Endothelial cell (in vitro differentiated cells): ENCODE results near the gene AFDN. TPM values are rescaled to one million over a fixed set of nuclear protein-coding genes. Genes with fewer than 3 reads are reported as not detected.

Experiments
- DNase-seq: peaks from one replicate; pipeline ENCODE4 v3.0.0; 2021; ENCODE audit warnings: low spot score
- H3K27ac Mint-ChIP-seq: one replicate; pipeline ENCODE4 v1.8.0; 2021; ENCODE audit warnings: mixed read lengths, inconsistent platforms; ENCODE audit not compliant: unreplicated experiment
- H3K27me3 Mint-ChIP-seq: one replicate; pipeline ENCODE4 v1.8.0; 2021; ENCODE audit warnings: mild to moderate bottlenecking, moderate library complexity, mixed read lengths, inconsistent platforms; ENCODE audit not compliant: unreplicated experiment
- H3K36me3 Mint-ChIP-seq: one replicate; pipeline ENCODE4 v1.8.0; 2021; ENCODE audit warnings: mild to moderate bottlenecking, low read depth, mixed read lengths, inconsistent platforms; ENCODE audit not compliant: unreplicated experiment
- H3K4me1 Mint-ChIP-seq: one replicate; pipeline ENCODE4 v1.8.0; 2021; ENCODE audit warnings: mild to moderate bottlenecking, mixed read lengths, inconsistent platforms; ENCODE audit not compliant: unreplicated experiment
- H3K4me3 Mint-ChIP-seq: one replicate; pipeline ENCODE4 v1.8.0; 2021; ENCODE audit warnings: mild to moderate bottlenecking, mixed read lengths, inconsistent platforms; ENCODE audit not compliant: unreplicated experiment
- H3K9me3 Mint-ChIP-seq: one replicate; pipeline ENCODE4 v1.8.0; 2021; ENCODE audit warnings: mixed read lengths, inconsistent platforms; ENCODE audit not compliant: unreplicated experiment
- total RNA-seq: library from RNA; stranded (reverse); fragmentation: NEBNext Ultra II Directional; extraction: Animal tissue kit (Norgen Biotek cat#: 25700); gene quantifications from one replicate; pipeline ENCODE4 v1.2.1, GENCODE V29; 2021; ENCODE audit not compliant: unreplicated experiment
- TF ChIP-seq, protein P1 (sequence below): fragments of 200-600 bp; sonication (generic); IDR thresholded peaks from one replicate; pipeline ENCODE4 v1.5.0; 2021; ENCODE audit warnings: antibody characterized with exemption; ENCODE audit not compliant: unreplicated experiment

AFDN gene
- total RNA-seq, 1 donor from 2014 or later, result 306 TPM

DNA sequence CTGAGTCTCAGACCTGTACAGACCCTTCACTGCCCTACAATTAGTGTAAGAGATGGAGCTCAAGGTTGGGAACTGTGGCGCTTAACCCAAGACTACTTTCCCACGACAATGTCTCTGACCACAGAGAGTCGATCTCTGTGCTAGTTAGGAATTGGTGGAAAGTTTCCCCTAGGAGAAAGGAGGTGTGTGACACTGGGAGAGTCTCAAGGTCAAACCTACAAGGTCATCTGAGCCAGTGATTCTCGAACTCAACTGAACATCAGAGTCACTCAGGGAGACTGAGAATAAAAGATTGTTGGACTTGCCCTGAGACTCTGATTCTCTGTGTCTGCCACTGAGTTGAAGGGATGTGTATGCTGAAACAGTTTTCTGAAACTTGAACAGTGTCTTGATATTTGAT, 9.7 kb upstream of the AFDN start:
- Mint-ChIP-seq H3K27ac (no peak overlapping the region), H3K9me3 (no peaks in the 10 kb centered on the region), H3K27me3 (peaks cover 1% of the 10 kb centered on the region), H3K4me3 (no peak overlapping the region), H3K36me3 (peaks cover 6% of the 10 kb centered on the region), H3K4me1 (no peaks in the 10 kb centered on the region)
- TF ChIP-seq, protein P1, sequence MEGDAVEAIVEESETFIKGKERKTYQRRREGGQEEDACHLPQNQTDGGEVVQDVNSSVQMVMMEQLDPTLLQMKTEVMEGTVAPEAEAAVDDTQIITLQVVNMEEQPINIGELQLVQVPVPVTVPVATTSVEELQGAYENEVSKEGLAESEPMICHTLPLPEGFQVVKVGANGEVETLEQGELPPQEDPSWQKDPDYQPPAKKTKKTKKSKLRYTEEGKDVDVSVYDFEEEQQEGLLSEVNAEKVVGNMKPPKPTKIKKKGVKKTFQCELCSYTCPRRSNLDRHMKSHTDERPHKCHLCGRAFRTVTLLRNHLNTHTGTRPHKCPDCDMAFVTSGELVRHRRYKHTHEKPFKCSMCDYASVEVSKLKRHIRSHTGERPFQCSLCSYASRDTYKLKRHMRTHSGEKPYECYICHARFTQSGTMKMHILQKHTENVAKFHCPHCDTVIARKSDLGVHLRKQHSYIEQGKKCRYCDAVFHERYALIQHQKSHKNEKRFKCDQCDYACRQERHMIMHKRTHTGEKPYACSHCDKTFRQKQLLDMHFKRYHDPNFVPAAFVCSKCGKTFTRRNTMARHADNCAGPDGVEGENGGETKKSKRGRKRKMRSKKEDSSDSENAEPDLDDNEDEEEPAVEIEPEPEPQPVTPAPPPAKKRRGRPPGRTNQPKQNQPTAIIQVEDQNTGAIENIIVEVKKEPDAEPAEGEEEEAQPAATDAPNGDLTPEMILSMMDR, result no peak
- DNase-seq, result no peak

DNA sequence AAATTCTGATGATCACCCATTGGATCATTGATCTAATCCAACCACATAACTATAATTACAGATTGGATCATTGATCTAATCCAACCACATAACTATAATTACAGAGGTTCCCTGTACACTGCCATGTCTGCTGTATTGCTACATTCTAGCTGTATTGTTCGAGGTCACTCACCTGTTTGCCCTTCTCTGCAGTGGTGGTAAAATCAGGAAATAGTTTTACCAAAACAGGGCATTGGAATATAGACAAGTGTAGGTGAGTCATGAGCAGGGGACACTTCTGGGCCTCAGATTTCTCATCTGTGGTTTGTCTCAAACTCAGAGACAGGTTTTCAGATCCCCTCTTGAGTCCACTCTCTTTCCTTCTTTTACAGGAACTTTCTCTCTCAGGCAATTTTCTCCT, 9.0 kb upstream of the AFDN start:
- no peak overlapping the region for H3K4me3 Mint-ChIP-seq
- H3K4me1 Mint-ChIP-seq, result no peaks in the 10 kb centered on the region
- peaks cover 8% of the 10 kb centered on the region for H3K36me3 Mint-ChIP-seq
- TF ChIP-seq, protein P1, result no peak
- H3K9me3 Mint-ChIP-seq, result no peaks in the 10 kb centered on the region
- H3K27ac Mint-ChIP-seq, result no peak overlapping the region
- H3K27me3 Mint-ChIP-seq, result peaks cover 1% of the 10 kb centered on the region
- no peak for DNase-seq

DNA sequence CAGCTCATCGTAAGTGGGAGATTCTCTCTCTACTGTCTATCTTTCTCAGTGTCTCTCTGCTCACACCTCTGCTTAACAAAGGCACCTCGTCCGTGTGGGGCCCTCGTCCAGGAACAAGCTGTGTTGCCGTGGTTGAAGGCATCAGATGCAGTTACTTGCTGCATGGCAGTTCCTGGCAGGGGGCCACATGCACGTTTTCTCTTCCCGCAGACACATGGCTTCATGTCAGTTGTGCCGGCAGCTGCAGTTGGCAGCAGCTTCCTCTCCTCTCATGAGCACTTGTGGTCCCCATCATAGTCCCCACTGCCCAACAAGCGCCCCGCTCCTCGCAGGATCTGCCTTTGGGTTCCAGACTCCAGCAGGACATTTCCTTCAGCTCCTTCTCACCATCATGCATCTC, 7.1 kb upstream of the AFDN start:
- no peaks in the 10 kb centered on the region for H3K4me1 Mint-ChIP-seq
- peaks cover 8% of the 10 kb centered on the region for H3K36me3 Mint-ChIP-seq
- DNase-seq, result no peak
- no peak overlapping the region for H3K4me3 Mint-ChIP-seq
- H3K27ac Mint-ChIP-seq, result no peak overlapping the region
- no peaks in the 10 kb centered on the region for H3K9me3 Mint-ChIP-seq
- TF ChIP-seq, protein P1, result no peak
- H3K27me3 Mint-ChIP-seq, result peaks cover 1% of the 10 kb centered on the region

DNA sequence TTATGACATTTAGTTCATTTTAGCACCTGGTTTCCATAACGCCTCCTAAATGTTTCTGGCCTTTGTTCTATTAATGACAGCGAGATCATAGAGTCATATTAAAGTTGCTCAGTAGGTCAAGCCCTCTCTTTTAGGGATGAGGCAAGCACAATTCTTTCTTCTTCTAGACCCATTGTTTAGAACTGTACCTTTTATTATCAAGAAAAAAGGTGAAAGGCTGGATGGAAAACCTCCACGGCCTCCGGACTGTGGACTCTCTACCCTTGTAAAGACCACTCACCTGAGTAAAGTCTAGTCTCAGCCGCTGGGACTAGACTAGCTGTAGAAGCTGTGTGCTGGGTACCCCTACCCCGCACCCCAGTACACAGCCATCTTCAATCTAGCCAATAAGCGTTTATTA, 6.0 kb upstream of the AFDN start:
- DNase-seq, result no peak
- peaks cover 4% of the 10 kb centered on the region for H3K4me1 Mint-ChIP-seq
- H3K4me3 Mint-ChIP-seq, result no peak overlapping the region
- H3K27ac Mint-ChIP-seq, result no peak overlapping the region
- peaks cover 11% of the 10 kb centered on the region for H3K36me3 Mint-ChIP-seq
- no peaks in the 10 kb centered on the region for H3K9me3 Mint-ChIP-seq
- TF ChIP-seq, protein P1, result no peak
- H3K27me3 Mint-ChIP-seq, result peaks cover 5% of the 10 kb centered on the region

DNA sequence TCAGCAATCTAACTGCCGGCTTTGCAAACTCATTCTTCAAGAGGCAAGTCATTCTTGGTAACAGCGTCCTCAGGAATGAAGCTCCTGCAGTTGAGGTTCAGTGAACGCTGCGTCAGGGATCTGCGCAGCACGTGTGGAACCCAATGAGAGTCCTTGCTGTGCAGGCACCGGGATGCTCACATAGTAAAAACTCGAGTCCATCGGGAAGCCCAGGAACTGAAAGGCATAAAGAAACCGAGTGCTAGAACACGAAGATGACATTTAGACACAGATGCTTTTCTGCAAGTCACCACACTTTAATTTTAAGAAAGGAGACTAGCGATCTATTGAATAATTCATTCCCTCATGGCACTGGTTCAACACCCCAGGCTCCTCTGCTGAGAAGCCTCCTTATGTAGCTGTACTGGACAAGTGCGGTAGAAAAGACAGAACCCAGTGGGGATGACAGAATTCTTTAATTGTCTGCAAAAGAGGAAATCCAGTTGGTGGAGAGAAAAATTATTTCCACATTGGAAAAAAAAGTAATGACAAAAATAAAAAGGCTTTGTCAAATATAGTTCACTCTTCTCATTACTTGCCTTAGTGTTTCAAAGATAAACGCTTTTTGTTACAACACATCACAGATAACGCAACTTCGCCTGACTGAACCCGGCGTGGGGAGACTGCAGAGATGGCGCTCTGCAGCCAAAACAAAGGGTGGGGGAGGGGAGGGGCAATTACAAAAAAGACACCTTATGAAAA, 1.9 kb upstream of the AFDN start:
- H3K27me3 Mint-ChIP-seq, result peaks cover 22% of the 10 kb centered on the region
- no peak for DNase-seq
- TF ChIP-seq, protein P1, result no peak
- H3K36me3 Mint-ChIP-seq, result peaks cover 16% of the 10 kb centered on the region
- no peaks in the 10 kb centered on the region for H3K9me3 Mint-ChIP-seq
- peaks cover 19% of the 10 kb centered on the region for H3K4me1 Mint-ChIP-seq
- H3K4me3 Mint-ChIP-seq, result peak overlapping the region; percentile 99
- H3K27ac Mint-ChIP-seq, result no peak overlapping the region
